GM10248 (cell line): ENCODE data around the gene NMT1.

ENCODE experiments used
- CTCF ChIA-PET: fragments of 300-600 bp; sonication (Branson Sonifier 250); formaldehyde crosslinking; extraction: SDS; loops from one replicate; lab custom pipeline; 2021; ENCODE audit warnings: antibody characterized with exemption; lab: Yijun Ruan, JAX
- POLR2A ChIA-PET: fragments of 350-650 bp; sonication (Branson Sonifier 250); formaldehyde crosslinking; extraction: SDS; loops from one replicate; lab custom pipeline; 2020; ENCODE audit warnings: antibody characterized with exemption; lab: Yijun Ruan, JAX
- DNase-seq: peaks from one replicate; pipeline ENCODE4 v3.0.0; 2012; ENCODE audit errors: extremely low spot score
- CTCF ChIP-seq: IDR thresholded peaks from 2 replicates; pipeline ENCODE4 v1.5.1; 2012; ENCODE audit warnings: mild to moderate bottlenecking, low read depth; ENCODE audit errors: extremely low read depth, missing control alignments, control extremely low read depth

NMT1 gene

GRCh38 chr17:45098081-45098868 is 37.2 kb downstream of the NMT1 start:
- no peak for DNase-seq
- TF ChIP-seq CTCF, result no peak
- ChIA-PET POLR2A (no interaction called here), CTCF (interaction anchor here (0.7 to 6.9 kb wide), 37 partner anchors 9 to 321 kb away, joined by 3 to 87 read pairs (median 7); partner anchors contain the start of genes ACBD4, GFAP and NMT1)

- ChIA-PET POLR2A (no interaction called here), CTCF (interaction anchor here (0.7 to 6.9 kb wide), 47 partner anchors 10 to 337 kb away, joined by 3 to 87 read pairs (median 5); partner anchors contain the start of genes ACBD4, GFAP and NMT1)
- DNase-seq, result peak; percentile 89
- peak; percentile 75 for TF ChIP-seq CTCF
Measured at GRCh38 chr17:45098869-45099616, 37.9 kb downstream of the NMT1 start.

GRCh38 chr17:45101546-45101882 is 40.4 kb downstream of the NMT1 start:
- POLR2A ChIA-PET, result no interaction called here
- TF ChIP-seq CTCF, result no peak
- no peak for DNase-seq
- CTCF ChIA-PET, result interaction anchor here (4.7 to 6.9 kb wide), 2 partner anchors 34 to 181 kb away, joined by 18 to 87 read pairs; partner anchors contain the start of gene ACBD4

- no peak for DNase-seq
- POLR2A ChIA-PET, result no interaction called here
- no peak for TF ChIP-seq CTCF
- CTCF ChIA-PET, result interaction anchor here (1.2 to 6.9 kb wide), 3 partner anchors 33 to 182 kb away, joined by 4 to 87 read pairs (median 18); partner anchors contain the start of gene ACBD4
Measured at GRCh38 chr17:45101883-45102811, 41.0 kb downstream of the NMT1 start.

- TF ChIP-seq CTCF, result no peak
- ChIA-PET POLR2A (no interaction called here), CTCF (interaction anchor here (1.0 to 6.9 kb wide), 3 partner anchors 9 to 183 kb away, joined by 4 to 87 read pairs (median 4); partner anchors contain the start of gene ACBD4)
- no peak for DNase-seq
Measured at GRCh38 chr17:45102856-45103255, 41.7 kb downstream of the NMT1 start.
